Measurements from ENCODE around the gene REXO1.

REXO1 gene

DNA sequence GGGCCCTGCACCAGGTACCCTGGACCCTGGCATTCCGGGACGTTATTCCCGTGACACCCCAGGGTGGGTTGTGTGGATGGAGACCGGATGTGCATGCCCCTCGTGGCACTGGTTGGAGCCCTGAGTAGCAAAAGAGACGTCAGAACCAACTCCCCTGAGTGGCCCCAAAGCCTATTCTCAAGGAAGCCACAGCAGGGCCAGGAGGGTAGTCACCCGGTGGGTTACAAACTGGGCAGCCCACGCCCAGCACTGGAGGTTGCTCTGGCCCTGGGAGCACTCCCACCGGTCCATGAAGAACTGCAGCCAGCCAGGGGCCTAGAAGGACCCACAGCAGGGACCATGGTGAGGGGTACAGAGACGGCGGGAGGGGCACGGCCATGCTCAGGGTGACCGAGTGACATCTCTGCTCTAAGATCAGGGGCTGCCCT, 7.6 kb upstream of the REXO1 start:
- H3K4me1 ChIP-seq (ENCODE audit: insufficient read depth, low read length) = peaks cover 34% of the 10 kb centered on the region
- no peak overlapping the region for H3K4me3 ChIP-seq (ENCODE audit: low read depth in 1 of 2, low read length in 2 of 2)
- H3K27ac ChIP-seq (ENCODE audit: low read length) = no peak overlapping the region

DNA sequence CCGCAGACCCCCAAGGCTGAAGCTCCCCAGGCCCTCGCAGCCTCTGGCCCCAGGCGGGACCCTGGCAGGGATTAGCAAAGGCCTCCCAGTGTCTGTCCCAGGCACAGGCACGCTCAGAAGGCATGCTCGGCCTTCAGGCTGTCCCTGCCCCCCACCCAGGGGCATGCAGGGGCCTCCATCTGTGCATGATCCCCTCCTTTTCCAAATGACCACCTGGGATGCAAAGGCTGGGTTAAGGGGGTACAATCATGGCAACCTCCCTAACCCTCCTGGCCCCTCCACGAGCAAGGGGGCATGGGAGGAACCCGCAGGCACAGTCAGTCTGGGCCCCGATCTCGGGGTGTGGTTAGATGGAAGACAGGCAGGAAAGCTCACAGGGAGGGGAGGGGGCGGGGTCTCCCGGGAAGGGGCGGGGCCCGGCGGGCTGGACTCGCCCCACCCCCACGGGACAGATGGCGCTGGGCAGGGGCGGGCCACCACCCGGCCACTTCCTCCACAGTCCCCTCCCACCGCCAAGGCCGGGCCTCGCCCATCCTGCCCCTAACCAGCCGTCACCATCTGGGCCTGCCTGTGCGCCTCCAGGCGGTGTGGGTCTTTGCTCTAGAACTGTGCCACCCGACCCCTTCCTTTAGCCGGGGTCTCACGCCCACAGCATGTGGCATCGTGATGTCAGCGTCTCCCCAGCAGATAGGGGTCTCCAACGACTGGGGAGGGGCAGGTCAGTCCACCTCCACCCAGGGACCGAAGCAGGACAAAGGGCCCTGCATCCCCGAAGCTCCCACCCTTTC, 7.0 kb upstream of the REXO1 start:
- DNase-seq (peak; percentile 62), ATAC-seq (ENCODE audit: insufficient read depth, low read depth) (peak; percentile 43; the same call in 2 of the 3 replicates)
- peaks cover 86% of the 10 kb centered on the region for H4K20me1 ChIP-seq (ENCODE audit: insufficient read depth, low read length)
- H3K79me2 ChIP-seq (ENCODE audit: insufficient read depth, low read length) = peaks cover 77% of the 10 kb centered on the region
- H3K27me3 ChIP-seq (ENCODE audit: insufficient read depth, low read length, poor library complexity) = no peaks in the 10 kb centered on the region
- no peak for TF ChIP-seq EZH2 (IDR thresholded peaks at IDR 0.05; ENCODE audit: borderline replicate concordance, low read depth, low read length, severe bottlenecking)
- TF ChIP-seq, protein P1, sequence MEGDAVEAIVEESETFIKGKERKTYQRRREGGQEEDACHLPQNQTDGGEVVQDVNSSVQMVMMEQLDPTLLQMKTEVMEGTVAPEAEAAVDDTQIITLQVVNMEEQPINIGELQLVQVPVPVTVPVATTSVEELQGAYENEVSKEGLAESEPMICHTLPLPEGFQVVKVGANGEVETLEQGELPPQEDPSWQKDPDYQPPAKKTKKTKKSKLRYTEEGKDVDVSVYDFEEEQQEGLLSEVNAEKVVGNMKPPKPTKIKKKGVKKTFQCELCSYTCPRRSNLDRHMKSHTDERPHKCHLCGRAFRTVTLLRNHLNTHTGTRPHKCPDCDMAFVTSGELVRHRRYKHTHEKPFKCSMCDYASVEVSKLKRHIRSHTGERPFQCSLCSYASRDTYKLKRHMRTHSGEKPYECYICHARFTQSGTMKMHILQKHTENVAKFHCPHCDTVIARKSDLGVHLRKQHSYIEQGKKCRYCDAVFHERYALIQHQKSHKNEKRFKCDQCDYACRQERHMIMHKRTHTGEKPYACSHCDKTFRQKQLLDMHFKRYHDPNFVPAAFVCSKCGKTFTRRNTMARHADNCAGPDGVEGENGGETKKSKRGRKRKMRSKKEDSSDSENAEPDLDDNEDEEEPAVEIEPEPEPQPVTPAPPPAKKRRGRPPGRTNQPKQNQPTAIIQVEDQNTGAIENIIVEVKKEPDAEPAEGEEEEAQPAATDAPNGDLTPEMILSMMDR (IDR thresholded peaks at IDR 0.05; ENCODE audit: borderline replicate concordance, extremely low read depth, low read length, poor library complexity, severe bottlenecking) = no peak
- no peak overlapping the region for H3K9ac ChIP-seq (ENCODE audit: low read depth, low read length)
- H3K4me1 ChIP-seq (ENCODE audit: insufficient read depth, low read length) = peaks cover 33% of the 10 kb centered on the region
- H2AFZ ChIP-seq (ENCODE audit: low read depth, low read length) = no peak overlapping the region
- no peaks in the 10 kb centered on the region for H3K9me3 ChIP-seq (ENCODE audit: insufficient read depth, low read length, severe bottlenecking)
- no peak overlapping the region for H3K4me3 ChIP-seq (ENCODE audit: low read depth in 1 of 2, low read length in 2 of 2)
- no peak overlapping the region; the same call in 1 of the 2 replicates for H3K27ac ChIP-seq (ENCODE audit: low read length)
- no peak overlapping the region for H3K4me2 ChIP-seq (ENCODE audit: insufficient read depth, low read length)
- peaks cover 8% of the 10 kb centered on the region for H3K36me3 ChIP-seq (ENCODE audit: insufficient read depth, low read length)

More for the DNA sequence above, 7.6 kb upstream of the REXO1 start:
- Histone ChIP-seq H3K79me2 (ENCODE audit: insufficient read depth, low read length) (peaks cover 81% of the 10 kb centered on the region), H4K20me1 (ENCODE audit: insufficient read depth, low read length) (peaks cover 90% of the 10 kb centered on the region), H3K36me3 (ENCODE audit: insufficient read depth, low read length) (peaks cover 8% of the 10 kb centered on the region), H3K4me2 (ENCODE audit: insufficient read depth, low read length) (no peak overlapping the region; the same call in 1 of the 2 replicates), H3K9me3 (ENCODE audit: insufficient read depth, low read length, severe bottlenecking) (no peaks in the 10 kb centered on the region), H3K27me3 (ENCODE audit: insufficient read depth, low read length, poor library complexity) (no peaks in the 10 kb centered on the region), H2AFZ (ENCODE audit: low read depth, low read length) (no peak overlapping the region), H3K9ac (ENCODE audit: low read depth, low read length) (no peak overlapping the region)
- ATAC-seq (ENCODE audit: insufficient read depth, low read depth) = no peak
- TF ChIP-seq, protein P1 (IDR thresholded peaks at IDR 0.05; ENCODE audit: borderline replicate concordance, extremely low read depth, low read length, poor library complexity, severe bottlenecking) = no peak
- no peak for TF ChIP-seq EZH2 (IDR thresholded peaks at IDR 0.05; ENCODE audit: borderline replicate concordance, low read depth, low read length, severe bottlenecking)
- DNase-seq = no peak

- TF ChIP-seq, protein P1 (IDR thresholded peaks at IDR 0.05; ENCODE audit: borderline replicate concordance, extremely low read depth, low read length, poor library complexity, severe bottlenecking) = no peak
- H3K27me3 ChIP-seq (ENCODE audit: insufficient read depth, low read length, poor library complexity) = no peaks in the 10 kb centered on the region
- ATAC-seq (ENCODE audit: insufficient read depth, low read depth) = no peak
- no peak overlapping the region for H2AFZ ChIP-seq (ENCODE audit: low read depth, low read length)
- no peak overlapping the region for H3K4me2 ChIP-seq (ENCODE audit: insufficient read depth, low read length)
- peaks cover 71% of the 10 kb centered on the region for H3K79me2 ChIP-seq (ENCODE audit: insufficient read depth, low read length)
- no peak overlapping the region for H3K4me3 ChIP-seq (ENCODE audit: low read depth in 1 of 2, low read length in 2 of 2)
- H3K9ac ChIP-seq (ENCODE audit: low read depth, low read length) = no peak overlapping the region
- peaks cover 29% of the 10 kb centered on the region for H3K4me1 ChIP-seq (ENCODE audit: insufficient read depth, low read length)
- H4K20me1 ChIP-seq (ENCODE audit: insufficient read depth, low read length) = peaks cover 82% of the 10 kb centered on the region
- no peaks in the 10 kb centered on the region for H3K9me3 ChIP-seq (ENCODE audit: insufficient read depth, low read length, severe bottlenecking)
- H3K36me3 ChIP-seq (ENCODE audit: insufficient read depth, low read length) = peaks cover 8% of the 10 kb centered on the region
- DNase-seq = no peak
- no peak overlapping the region for H3K27ac ChIP-seq (ENCODE audit: low read length)
Observed at GRCh38 chr19:1854542-1855039, 6.3 kb upstream of the REXO1 start.
